AG09309 (cell line): ENCODE measurements around the gene OLFML3.

Source experiments
- DNase-seq: peaks from one replicate; pipeline ENCODE4 v3.0.0-alpha.2; 2010; ENCODE audit warnings: low read depth
- H3K4me3 ChIP-seq: 2 replicates; pipeline ENCODE4 v1.5.1; 2011; ENCODE audit warnings: mild to moderate bottlenecking, low read depth, low read length, moderate library complexity; ENCODE audit not compliant: control insufficient read depth
- CTCF ChIP-seq: IDR thresholded peaks from 2 replicates; pipeline ENCODE4 v1.5.1; 2011; ENCODE audit warnings: mild to moderate bottlenecking, low read depth, low read length, inconsistent platforms; ENCODE audit not compliant: insufficient read depth, control insufficient read depth; ENCODE audit errors: missing control alignments

The OLFML3 gene

GRCh38 chr1:113981962-113982931 lies 3.0 kb downstream of the OLFML3 start:
- TF ChIP-seq CTCF, result no peak
- H3K4me3 ChIP-seq, result peak overlapping the region; percentile 41
- peak; percentile 63 for DNase-seq

GRCh38 chr1:113982949-113983348 lies 3.7 kb downstream of the OLFML3 start:
- DNase-seq, result no peak
- TF ChIP-seq CTCF, result no peak
- H3K4me3 ChIP-seq, result peak overlapping the region; percentile 41

GRCh38 chr1:113983391-113983790 lies 4.1 kb downstream of the OLFML3 start:
- no peak for DNase-seq
- H3K4me3 ChIP-seq, result no peak overlapping the region
- no peak for TF ChIP-seq CTCF

- TF ChIP-seq CTCF, result no peak
- DNase-seq, result no peak
- H3K4me3 ChIP-seq, result no peak overlapping the region
These were observed 4.6 kb downstream of the OLFML3 start for GRCh38 chr1:113983826-113984225.

DNA sequence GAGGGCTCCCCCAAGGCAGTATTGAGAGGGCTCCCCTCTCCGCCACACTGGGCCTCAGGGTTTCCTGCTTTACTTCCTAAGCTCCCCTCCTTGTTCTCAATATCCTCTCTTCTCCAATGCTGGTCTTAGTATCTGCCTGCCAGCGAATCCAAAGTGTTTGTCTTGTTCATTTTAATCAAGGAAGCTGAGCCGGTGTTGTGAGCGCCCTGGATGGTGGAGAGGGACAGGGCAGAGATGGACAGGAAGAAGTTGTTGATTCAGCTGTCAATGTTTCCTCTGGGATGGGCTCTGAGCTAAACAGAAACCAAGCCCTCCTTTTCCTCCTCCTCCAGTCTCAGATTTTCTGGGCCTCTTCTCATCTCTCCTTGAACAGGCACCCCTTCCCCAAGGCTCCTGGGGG lies 5.4 kb downstream of the OLFML3 start:
- no peak for DNase-seq

GRCh38 chr1:113986802-113987201 lies 7.5 kb downstream of the OLFML3 start:
- no peak for DNase-seq
- no peak for TF ChIP-seq CTCF
- no peak overlapping the region for H3K4me3 ChIP-seq

More for the DNA sequence above, 5.4 kb downstream of the OLFML3 start:
- H3K4me3 ChIP-seq, result no peak overlapping the region
- TF ChIP-seq CTCF, result no peak
